Amniotic epithelial cell (primary cell): ENCODE measurements around the gene ATP6V0A1.
"Not testable (repeated sequence)": the region's sequence is repeated elsewhere in the genome, so short reads cannot be mapped to it uniquely, and the experiment has no call there.

Experiments used
- DNase-seq: peaks from one replicate; pipeline ENCODE4 v3.0.0-alpha.2; 2010; ENCODE audit warnings: low read depth

ATP6V0A1 gene

DNA sequence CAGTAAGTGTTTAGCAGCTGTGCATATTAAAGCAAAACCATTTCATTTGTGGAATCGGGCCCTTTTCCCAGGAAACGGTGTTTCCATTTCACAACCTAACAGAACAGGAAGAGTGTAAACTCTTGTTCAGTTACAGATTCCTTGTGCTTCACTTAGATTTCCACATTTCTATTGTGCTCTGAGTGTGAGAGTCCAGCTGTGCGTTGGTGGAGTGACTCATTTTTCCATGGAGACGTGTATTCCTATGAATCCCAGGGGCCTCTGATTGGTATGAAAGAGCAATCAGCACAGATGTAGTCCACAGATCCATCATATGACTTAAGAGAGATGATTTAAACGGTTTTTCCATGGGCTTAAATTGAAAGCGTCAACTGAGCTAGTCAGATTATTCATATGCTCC is 22.3 kb upstream of the ATP6V0A1 start:
- DNase-seq = peak; percentile 96

DNA sequence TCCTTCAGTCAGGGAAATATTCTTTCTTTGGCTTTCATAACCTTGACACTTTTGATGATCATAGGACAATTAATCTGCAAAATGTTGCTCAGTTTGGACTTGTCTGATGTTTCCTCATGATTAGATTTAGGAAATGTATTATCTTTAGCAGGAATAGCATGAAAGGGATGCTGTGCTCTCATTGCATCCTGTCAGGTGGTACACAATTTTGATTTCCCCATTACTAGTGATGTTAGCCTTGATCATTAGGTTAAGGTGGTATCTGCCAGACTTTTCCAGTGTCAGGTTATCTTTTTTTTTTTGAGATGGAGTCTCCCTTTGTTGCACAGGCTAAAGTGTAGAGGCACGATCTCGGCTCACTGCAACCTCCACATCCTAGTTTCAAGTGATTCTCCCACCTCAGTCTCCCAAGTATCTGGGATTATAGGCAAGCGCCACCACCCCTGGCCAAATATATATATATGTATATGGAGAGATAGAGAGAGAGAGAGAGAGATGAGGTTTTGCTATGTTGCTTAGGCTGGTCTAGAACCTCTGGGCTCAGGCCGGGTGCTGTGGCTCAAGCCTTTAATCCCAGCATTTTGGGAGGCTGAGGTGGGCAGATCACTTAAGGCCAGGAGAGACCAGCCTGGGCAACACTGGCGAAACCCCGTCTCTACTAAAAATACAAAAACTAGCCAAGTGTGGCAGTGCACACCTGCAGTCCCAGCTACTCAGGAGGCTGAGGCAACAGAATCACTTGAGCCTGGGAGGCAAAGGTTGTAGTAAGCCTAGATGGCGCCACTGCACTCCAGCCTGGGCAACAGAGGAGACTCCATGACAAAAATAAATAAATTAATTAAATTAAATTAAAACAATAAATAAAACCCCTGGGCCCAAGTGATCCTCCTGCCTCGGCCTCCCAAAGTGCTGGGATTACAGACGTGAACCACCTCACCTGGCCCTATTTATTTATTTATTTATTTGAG is 19.8 kb upstream of the ATP6V0A1 start:
- peak; percentile 37 for DNase-seq

DNA sequence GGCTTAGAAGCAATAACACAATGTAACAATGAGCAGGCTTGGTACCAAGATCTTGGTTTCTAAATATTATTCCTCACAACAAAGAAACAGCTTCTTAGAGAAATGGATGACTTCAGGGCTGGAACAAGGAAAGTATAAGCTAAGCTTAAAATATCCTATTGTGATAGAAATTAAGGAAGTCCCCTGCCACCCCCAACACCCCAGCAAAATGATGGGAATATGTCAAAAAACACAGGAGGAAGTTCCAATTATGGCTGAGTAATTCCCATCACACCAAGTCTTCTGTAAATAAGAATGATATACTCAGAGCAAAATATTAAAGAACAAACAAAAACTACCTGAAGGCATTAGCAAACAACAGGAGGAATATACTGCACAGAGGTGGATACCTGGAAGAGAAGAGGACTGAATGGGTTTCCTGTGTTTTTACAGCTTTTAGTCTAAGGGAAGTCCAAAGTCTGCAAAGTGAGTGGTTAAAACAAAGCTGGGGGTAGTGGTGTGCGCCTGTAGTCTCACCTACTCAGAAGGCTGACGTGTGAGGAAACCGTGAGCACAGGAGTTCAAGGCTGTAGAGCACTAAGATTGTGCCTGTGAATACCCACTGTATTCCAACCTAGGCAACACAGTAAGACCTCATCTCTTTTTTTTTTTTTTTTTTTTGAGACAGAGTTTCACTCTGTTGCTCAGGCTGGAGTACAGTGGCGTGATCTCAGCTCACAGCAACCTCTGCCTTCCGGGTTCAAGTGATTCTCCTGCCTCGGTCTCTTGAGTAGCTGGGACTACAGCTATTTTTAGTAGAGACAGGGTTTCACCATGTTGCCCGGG is 17.1 kb upstream of the ATP6V0A1 start:
- no peak for DNase-seq

DNA sequence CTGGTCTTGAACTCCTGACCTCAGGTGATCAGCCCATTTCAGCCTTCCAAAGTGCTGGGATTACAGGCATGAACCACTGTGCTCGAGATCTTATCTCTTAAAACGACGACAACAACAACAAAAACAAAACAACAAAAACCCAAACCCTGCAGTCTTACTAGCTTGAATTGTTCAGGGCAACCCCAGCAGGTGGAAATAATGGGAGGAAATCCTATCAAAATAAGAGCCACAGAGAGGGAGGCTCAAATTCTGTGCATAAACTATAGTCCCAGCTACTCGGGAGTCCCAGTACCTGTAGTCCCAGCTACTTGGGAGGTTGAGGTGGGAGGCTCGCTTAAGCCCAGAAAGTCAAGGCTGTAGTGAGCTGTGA is 16.5 kb upstream of the ATP6V0A1 start:
- DNase-seq = no peak

DNA sequence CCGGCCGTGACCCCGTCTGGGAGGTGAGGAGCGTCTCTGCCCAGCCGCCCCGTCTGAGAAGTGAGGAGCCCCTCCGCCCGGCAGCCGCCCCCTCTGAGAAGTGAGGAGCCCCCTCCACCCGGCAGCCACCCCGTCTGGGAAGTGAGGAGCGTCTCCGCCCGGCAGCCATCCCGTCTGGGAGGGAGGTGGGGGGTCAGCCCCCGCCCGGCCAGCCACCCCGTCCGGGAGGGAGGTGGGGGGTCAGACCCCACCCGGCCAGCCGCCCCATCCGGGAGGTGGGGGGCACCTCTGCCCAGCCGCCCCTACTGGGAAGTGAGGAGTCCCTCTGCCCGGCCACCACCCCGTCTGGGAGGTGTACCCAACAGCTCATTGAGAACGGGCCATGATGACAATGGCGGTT is 9.5 kb upstream of the ATP6V0A1 start:
- not testable (repeated sequence) for DNase-seq

DNA sequence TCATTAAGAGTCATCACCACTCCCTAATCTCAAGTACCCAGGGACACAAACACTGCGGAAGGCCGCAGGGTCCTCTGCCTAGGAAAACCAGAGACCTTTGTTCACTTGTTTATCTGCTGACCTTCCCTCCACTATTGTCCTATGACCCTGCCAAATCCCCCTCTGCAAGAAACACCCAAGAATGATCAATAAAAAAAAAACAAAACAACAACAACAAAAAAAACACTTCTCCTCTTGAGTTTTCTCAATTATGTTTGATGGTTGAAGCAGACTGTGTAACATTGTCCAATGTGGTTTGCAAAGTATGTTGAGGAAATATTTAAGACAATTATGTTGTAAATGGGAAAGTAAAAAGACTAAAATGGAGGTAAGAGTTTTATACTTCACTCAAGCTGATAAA is 8.8 kb upstream of the ATP6V0A1 start:
- not testable (repeated sequence) for DNase-seq

DNA sequence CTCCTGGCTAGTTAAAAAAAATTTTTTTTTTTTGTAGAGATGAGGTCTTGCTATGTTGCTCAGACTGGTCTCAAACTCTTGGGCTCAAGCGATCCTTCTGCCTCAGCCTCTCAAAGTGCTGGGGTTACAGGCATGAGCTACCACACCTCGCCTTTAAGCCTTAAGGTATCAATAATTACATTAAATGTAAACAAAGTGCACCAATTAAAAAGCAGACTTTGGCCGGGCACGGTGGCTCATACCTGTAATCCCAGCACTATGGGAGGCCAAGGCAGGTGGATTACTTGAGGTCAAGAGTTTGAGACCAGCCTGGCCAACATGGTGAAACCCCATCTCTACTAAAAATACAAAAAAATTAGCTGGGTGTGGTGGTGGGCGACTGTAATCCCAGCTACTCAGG is 7.4 kb upstream of the ATP6V0A1 start:
- DNase-seq = not testable (repeated sequence)

DNA sequence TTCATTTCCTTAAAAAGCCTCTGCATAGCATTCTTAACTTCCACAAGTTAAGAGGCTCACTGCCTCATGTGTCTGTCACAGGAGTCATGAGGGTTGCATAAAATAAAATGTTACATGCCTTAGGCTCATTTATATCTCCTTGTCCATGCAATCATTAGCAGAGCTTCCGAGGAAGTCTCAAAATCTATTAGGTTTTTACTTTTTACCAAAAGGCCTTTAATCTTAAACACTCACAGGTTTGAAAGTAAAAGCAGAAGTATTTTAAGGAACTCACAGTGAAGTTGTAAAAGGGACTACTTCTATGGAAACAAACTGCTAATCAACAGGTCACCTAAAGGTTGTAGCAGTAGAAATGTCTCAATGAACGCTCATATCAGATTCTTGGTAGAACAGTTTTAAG is 5.2 kb upstream of the ATP6V0A1 start:
- DNase-seq = no peak

DNA sequence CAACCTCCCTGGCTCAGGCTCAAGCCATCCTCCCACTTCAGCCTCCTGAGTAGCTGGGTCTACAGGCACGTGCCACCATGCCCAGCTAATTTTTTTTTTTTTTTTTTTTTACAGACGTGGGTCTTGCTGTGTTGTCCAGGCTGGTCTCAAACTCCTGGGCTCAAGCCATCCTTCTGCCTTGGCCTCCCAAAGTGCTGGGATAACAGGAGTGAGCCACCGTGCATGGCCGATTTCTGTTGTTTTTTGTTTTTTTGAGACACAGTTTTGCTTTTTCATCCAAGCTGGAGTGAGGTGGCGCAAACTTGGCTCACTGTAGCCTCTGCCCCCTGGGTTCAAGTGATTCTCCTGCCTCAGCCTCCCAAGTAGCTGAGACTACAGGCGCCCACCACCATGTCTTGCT is 3.7 kb upstream of the ATP6V0A1 start:
- not testable (repeated sequence) for DNase-seq

DNA sequence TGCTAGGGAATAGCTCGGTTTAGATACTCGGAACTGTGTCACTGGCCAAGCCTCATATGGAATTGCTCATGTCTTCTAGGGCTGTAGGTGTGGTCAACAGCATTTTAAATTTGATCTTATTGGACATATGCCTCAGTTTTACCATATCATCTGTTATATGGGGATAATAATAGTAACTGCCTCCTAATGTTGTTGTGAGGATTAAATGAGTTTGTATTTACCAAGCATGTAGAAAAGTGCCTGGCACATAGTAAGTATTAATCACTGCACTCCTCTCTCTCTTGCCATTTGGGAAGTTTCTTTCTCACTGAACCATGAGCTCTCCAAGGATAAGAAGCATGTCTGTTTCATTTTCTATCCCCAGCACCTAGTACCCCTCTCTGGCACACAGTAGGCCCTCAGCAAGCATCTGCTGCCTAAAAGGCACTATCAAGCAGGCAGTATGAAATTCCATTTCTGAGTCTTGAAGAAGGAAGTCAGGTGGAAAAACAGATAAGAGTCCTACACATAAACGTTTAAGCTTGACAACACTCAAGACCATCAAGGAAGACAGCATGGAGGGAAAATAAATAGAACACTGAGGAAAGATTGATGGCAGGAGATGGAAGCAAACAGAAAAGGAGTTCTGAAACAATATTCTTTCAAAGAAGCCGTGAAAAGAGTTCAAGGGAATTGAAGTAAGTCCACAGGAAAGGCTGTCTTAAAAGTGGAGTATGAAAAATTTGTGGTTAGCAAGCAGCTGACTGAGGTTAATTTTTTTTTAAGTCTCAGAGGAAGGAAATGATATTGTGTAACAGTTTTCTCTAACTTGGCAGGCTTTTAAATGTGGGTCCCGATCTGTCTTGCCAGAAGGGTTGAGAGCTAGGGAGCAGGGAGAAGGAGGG is 2.2 kb upstream of the ATP6V0A1 start:
- DNase-seq = peak; percentile 96

DNA sequence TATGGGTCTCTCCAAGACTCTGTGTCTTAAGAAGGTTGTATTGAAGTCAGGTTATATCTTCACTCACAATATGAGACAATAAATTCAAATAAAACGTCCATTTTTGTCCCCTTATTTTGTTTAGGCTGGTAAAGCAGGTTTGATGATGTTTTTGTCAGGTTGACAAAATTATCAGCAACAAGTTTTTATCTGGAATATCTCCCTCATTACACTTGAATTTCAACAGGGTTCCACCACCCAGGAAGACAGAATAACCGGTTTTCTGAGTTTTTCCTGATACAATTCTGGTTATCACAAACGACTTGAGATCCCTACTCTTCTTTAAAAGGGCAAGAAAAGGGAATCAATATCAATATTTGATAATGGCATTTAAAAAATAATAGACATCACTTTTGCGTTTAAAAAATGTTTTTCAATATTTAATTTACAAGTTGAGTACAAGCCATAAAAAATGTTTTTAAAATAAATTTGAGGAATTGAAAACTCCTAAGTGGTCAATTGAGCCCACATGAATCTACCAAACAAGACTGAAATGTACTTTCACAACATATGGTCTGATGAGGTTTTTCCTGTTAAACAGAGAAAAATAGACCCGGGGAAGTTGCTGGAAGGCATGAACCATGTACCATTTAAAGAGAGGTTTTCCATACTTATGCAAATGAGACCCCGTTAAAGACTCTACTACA is 1.4 kb upstream of the ATP6V0A1 start:
- DNase-seq = peak; percentile 10

DNA sequence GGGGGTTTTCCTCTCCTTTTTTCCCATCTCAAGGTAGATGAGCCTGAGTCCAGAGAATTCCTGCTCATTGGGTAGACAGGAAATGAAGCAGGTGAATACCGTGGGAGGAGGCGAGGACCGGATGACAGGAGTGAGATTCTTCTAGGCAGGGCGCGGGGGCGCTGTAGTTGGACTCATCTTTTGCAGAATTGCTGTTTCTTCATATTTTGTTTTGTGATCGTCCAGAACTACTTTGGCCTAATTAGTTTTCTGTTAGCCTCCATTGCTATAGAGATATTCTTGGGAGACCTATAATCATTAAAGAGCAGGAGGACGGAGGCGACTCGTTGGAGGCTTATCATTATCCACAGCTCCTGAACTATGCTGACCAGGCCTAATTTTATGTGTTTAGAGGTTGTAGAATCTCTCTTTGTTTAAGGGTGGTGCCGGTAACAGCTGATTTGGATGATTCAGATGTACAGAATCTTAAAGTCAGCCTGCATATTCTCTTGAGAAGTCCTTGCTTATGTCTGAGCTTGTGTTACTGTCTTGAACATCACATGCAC is 650 bp downstream of the ATP6V0A1 start:
- DNase-seq = peak; percentile 83

DNA sequence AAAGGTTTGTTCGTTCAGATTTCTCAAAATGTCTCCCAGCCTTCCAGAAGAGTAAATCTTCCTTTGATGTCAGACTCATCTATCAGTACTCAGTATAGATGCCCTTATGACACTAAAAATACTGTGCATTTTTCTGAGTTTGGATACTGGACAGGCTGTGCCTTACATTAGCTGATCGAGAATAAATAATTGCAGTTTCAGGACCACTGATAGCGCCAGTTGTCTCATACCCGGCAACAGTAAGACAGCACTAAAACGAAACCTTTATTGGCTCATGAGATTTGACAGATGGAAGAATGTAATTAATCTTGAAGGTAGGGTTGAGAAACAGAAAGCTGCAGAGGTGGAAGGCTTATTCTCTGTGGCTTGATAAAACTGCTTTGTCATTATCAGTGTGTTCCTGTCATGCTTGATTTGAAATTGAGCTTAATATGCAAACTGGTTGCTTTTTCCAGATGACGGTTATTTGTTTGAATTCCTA is 1.2 kb downstream of the ATP6V0A1 start:
- peak; percentile 84 for DNase-seq

DNA sequence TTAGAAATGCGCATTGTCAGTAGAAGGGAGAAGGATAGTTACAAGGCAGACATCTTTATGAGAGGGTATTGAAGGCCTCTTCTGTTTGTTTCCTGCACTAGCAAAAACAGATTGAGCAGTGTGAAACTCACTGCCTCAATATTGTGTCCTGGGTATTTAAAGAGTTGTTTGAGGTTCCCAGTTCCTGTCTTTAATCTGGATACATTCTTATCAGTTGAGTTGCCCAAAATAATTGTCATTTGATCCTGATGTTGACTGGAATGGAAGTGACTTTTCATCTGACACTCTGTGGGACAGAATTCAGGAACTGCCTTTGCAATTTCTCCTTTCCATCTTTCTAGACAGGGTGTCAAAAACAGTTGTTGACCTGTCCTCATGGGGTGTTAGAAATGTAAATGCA is 1.7 kb downstream of the ATP6V0A1 start:
- DNase-seq = no peak

DNA sequence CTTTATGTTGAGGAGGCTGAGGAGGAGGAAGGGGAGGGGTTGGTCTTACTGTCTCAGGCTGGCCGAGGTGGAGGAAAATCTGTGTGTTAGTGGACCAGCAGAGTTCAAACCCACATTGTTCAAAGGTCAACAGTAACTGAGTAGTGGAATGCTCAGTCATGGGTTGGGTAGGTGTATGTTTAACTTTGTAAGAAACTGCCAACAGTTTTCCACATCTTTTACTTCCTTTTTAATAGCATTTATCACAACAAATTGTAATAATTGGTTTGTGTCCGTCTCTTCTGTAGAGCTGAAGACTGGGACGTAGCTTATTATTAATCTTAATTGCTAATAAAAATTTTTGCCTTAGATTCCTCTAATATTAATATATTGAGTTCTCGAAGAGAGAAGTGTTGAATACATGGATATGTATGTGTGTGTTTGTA is 5.3 kb downstream of the ATP6V0A1 start:
- DNase-seq = no peak

DNA sequence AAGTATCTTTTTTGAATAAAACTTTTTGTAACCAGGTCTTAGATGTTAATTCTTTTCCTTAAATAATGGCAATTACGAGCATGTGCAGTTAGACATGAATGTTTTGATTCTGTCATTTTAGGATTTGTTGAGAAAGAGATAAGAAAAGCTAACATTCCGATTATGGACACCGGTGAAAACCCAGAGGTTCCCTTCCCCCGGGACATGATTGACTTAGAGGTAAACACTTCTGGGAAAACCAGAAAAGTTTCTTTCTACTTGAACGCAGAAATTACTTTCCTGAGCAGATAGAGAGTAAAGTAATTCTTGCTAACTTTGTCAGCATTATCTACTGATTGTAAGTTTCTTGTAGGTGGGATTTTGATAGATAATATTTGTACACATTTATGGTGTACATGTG is 9.2 kb downstream of the ATP6V0A1 start:
- no peak for DNase-seq

DNA sequence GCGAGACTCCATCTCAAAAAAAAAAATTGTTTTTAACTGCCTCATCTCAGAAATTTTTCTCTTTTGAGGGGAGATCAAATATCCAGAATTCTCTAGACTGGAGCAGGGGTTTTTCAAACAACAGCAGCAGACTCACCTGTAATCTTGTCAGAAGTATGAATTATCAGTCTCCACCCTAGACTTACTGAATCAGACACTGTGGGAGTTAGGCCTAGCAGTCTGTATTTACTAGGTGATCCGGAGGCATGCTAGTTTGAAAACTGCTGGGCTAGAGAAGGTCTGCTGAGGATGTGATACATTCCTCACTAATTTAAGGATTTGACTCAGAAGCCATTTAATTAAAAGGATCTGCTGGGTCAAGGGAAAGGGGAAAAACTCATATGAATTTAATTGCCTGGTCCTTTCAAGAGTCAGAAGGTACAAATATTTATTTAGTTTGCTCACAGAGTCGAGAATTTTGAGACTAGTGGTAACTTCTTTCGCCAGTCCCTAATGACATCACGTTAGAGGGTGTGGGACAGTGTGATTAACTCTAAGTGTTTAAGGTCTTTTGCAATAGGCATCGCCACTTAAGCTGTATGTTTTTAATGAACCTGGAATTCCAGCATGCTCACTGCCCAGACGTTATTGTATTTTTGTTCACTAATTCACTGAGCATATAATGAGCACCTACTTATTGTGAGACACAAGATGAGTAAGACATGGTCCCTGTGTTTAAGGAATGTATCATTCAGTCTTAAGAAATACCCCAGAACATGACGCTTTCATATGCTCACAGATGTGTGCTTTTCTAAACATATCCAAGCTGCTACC is 14.2 kb downstream of the ATP6V0A1 start:
- DNase-seq = peak; percentile 90

DNA sequence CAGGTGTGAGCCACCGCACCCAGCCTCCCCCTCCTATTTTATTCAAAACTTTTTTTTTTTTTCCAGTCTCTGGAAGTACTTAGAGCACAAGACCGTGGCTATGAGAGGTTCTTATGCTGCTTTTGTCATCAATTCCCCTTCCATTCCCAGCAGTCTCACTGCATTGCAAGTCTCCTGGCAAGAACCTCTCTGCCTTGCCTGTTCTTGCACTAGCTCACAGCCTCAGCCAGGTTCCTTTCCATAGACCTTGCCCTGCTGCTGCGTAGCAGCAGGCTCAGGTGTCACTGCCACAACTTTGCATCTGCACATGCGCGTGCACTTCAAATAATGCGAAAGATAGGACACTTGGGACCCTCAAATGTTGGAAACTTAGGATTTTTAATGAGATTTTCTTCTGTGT is 15.6 kb downstream of the ATP6V0A1 start:
- no peak for DNase-seq

DNA sequence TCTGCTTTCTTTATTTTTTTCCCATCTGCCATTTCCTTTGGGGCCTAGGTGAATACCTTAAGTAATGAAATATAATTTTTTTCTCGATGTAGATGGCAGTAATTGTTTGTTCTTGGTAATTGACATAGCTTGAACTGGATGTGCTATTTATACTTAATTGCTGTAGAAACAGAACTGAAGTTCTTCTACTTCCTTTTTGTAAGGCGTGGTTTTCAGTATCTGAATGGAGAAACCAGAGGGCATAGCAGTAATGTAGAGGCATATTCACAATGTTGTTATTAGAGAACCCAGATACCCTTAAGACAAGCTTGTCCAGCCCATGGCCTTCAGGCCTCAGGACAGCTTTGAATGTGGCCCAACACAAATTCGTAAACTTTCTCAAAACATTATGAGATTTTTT is 16.4 kb downstream of the ATP6V0A1 start:
- DNase-seq = no peak

DNA sequence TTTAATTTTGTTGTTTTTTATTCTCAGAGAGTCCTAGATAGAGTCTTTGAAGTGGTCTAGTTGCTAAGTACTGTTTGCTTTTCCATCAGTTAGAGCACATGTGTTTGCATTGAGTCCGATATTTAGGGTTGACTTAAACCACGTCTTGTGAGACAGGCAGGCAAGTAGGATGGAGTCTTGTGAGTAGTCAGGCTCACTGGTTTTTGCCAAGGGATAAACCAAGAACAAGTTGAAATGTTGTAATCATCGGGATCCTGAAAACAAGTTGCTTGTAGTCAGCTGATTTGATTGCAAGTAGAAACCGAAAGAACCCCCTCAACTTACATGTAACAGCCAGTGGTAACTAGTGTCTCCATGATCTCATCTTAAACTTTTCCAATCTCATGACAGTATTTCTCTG is 17.2 kb downstream of the ATP6V0A1 start:
- DNase-seq = peak; percentile 29
